Measurements from ENCODE around the gene SETX.
A peak's percentile ranks its signal among the peaks of the same experiment; 100 is the strongest.

SETX gene

DNA sequence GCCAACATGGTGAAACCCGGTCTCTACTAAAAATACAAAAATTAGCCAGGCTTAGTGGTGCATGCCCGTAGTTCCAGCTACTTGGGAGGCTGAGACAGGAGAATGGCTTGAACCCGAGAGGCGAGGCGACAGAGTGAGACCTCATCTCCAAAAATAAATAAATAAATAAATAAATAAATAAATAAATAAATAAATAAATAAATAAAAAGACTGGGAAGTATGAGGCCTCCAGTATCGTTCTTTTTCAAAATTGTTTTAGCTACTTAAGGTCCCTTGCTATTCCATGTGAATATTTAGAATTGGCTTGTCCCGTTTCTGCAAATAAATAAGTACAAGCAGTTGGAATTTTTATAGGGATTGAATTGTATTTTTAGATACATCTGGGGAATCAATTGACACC lies 3.0 kb upstream of the SETX start:
- DNase-seq (ENCODE audit: low spot score), result no peak

DNA sequence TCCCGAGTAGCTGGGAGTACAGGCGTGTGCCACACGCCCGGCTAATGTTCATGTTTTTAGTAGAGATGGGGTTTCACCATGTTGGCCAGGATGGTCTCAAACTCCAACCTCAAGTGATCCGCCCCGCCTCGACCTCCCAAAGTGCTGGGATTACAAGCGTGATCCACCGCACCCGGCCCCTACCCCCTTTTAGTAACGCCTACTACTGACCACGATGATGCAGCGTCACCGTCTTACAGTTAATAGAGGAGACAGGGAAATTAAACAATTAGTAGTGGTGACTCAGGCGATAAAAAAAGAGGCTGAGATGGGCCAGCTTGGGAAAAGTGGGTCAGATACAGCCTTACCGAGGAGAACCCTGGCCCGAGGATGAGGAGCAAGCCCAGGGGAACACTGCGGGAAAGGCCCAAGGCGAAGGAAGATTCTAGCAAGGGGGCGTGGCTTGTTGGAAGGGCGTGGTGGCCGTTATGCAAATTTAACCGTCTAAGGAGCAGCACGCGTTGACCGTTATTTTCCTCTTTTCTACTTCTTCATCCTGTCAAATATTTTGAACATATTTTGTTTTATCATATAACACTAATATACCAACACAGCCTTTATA lies 1.6 kb upstream of the SETX start:
- no peak for DNase-seq (ENCODE audit: low spot score)

DNA sequence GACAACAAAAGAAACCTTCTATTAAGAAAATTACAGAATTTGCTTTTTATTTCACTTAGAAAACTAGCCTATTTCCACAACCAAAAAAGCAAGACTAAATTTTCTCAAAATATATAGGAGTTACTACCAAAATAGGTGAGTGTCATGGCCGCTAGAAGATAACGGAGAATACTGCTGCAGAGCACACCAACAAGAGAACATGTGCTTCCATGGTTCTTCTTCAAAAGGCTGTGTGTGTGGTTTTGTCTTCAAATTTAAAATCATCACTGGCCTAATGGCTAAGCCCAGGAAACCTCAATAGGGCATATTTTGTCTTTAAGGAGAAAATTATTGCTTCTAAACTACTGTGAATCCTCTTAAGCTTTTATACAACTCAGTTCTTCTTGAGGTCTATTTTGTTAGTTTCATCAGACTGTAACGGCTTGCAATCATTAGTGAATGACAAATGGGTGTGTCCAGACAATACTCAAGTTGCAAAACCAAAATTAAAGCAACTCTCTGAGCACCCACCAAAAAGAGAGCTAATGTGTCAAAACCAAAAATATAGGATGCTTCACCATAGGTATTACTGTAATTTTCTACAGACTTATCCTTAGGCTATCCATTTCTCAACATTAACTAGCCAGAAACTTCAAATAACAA lies 3.3 kb downstream of the SETX start:
- no peak for DNase-seq (ENCODE audit: low spot score)

DNA sequence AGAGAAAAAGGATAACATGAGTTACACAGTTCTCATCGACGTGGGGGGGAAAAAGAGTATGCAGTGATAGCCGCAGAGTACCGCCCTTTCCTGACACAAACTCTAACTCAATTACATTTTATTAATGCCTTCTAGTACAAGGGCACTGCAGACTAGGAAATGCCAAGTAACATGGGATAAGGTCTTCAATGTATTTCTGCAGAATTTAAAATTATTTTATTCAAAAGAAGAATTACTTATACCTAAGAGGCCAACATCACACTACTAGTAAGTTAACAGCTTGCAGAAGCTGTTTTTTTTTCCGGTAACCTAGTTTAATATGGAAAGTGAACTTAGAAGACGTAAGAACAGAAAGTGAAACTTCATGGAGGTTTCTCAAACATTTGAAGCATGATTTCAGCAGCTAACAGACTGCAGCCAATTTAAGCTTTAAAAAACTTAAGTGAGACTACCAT lies 3.9 kb downstream of the SETX start:
- peak; percentile 21 for DNase-seq (ENCODE audit: low spot score)

DNA sequence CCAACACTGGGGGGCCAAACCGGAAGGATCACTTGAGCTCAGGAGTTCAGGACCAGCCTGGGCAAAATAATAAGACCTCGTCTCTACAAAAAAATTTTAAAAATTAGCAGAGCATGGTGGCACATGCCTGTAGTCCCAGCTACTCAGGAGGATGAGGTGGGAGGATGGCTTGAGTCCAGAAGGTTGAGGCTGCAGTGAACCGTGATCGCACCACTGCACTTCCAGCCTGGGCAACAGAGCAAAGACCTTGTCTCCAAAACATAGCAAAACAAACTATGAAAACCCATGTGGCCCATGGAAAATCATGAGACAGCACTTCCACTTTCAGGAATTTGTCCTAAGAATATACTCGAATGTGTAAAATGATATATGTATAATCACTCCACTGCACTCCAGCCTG lies 6.1 kb downstream of the SETX start:
- no peak for DNase-seq (ENCODE audit: low spot score)

DNA sequence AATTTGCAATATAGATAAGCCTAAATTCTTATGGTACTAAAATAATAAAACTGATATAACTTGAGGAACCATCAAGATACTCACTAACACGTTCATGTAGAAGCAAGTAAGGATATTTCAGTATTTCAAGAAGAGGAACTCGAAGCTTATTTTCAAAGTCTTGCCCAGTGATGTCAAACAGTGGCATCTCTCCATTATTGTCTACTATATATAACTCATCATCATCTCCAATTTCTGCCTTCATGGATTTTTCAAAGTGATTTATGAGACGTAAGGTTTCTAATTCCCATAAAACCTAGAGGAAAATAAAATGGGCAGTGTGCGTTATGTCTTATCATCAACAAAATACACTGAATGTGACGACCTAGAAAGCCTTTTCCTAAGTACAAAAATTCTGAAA lies 8.6 kb downstream of the SETX start:
- DNase-seq (ENCODE audit: low spot score), result no peak

DNA sequence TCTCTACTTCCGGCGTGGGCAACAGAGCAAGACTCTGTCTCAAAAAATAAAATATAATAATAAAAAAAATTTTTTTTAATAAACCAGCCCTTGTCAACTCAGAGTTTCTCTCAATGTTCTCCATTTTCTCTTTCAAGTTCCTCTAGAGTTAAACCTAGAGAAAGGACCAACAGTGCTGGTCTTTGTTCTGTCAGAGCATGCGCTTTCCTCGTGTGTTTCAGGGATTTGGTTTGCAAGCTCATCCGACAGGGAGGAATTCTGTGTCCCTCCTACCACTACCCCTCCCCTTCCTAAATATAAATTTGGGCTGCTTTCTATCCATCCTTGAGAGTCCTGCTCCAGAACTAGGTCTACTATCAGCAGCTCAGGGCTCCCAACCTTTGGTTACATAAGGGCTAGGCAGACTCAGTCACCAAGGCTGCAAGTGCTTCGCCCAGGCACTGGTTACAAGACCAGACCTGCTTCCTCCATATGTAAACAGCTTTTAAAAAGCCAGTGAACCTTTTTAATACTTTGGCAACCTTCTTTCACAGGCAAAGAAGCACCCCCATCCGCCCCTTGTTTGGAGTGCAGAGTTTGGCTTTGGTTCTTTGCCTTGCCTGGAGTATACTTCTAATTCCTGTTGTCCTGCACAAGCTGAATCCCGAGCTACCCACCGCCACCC lies 13.5 kb downstream of the SETX start:
- DNase-seq (ENCODE audit: low spot score), result no peak

DNA sequence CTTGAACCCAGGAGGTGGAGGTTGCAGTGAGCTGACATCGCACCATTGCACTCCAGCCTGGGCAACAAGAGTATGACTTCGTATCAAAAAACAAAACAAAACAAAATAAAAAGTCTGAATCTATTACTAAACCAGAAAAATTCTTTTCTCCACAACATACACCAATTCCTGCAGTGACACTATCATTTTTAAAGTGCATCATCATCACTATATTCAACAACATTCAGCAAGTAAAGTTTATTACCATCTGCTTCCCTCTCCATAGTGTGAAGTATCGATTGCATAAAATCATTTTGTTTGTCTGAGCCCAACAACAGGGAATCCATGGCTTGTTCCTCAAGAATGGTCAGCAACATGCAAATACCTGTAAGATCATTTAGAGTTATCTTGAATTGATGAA lies 20.4 kb downstream of the SETX start:
- no peak for DNase-seq (ENCODE audit: low spot score)

DNA sequence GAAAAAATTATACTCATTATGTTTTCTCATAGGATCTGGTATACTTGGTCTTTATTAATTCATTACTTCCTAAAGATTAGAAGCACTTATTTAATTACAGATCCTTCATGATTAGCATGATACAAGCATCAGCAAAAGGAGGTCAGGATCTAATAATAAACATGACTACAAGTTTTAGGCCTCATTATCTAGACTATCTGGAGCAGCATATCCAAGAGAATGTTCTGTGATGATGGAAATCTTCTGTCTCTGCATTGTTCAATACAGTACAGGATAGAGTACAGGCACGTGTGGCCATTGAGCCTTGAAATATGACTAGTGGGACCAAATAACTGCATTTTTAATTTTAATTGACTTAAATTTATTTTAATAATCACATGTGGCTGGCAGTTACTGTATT lies 21.2 kb downstream of the SETX start:
- no peak for DNase-seq (ENCODE audit: low spot score)

DNA sequence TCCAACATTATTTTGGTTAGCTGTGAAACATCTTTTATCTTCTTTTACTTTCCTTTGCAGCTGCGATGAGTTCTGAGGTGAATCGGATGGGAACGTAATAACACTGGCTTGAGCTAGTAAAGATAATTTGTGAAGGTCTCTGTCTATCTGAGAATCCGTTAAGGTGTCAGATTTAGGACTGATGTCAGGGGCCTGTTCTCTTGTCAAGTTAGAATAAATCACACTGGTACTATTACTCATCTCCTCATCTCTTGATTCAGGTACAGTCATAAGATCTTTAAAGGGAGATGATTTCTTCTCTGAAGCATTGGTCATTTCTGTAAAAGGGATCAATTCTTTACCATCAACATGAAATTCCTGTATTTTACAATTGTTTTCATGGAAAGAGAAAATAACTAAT lies 26.2 kb downstream of the SETX start:
- no peak for DNase-seq (ENCODE audit: low spot score)

DNA sequence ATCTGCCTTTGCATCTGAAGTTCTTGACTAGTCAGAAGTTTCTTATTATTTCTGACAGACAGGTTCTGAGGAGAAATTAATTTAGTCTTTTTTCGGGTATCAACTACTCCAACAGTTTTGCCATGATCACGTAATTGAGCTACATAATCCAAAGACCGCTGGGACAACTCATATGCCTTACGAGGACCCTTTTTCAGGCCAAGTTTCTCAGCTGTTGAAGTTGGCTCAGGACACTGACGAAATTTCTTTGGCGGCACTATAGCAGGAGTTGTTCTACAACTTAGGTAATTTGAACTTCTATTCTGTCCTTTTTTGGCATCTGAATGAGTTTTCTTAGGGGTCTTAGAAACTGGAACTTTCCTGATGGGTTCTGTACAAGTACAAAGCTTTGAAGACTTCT lies 27.2 kb downstream of the SETX start:
- no peak for DNase-seq (ENCODE audit: low spot score)

DNA sequence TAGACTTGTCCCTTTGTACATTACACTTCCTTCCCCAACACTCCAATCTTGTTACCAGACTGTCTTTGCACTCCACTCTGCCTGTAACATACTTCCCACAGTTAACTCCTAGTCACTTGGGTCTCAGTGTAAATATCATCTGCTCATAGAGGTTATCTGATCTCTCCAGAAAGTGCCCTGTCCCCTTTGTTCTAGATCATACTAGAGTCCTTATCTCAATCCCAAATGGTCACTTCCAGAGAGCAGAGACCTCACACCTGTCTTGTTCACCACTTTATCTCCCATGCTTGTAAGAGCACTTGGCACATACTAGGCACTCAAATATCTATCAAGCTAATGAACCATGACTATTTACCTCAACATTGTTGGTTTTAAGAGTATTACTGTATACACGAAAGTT lies 30.4 kb downstream of the SETX start:
- no peak for DNase-seq (ENCODE audit: low spot score)

DNA sequence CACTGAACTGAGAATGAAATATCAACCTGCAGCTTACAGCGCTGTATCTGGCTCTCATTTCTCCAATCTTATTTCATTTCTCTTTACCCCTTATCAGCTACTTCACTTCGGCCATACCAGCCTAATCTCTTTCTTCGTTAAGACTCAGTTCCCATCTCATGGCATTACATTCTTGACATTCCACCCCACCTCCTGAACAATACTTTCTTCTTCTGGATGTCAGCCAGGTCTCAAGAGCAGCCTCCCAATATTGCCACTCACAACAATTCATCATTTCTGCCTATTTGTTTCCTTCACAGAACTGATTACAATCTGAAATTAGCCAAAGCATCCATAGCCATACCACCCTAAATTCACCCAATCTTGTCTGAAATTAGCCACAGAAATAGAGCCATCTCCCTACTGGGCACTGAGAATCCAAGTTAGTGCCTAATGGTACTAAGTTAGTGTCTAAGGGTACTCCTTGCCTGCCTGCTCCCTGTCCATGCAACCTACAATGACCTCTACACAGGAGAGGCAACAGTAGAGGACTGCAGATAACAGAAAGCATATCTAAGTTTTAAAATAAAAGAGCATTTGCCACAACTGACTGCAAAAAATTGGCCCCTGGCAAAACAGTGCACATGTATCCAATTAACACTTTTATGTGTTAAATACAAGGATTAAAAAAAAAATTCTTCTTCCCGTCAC lies 35.2 kb downstream of the SETX start:
- no peak for DNase-seq (ENCODE audit: low spot score)

DNA sequence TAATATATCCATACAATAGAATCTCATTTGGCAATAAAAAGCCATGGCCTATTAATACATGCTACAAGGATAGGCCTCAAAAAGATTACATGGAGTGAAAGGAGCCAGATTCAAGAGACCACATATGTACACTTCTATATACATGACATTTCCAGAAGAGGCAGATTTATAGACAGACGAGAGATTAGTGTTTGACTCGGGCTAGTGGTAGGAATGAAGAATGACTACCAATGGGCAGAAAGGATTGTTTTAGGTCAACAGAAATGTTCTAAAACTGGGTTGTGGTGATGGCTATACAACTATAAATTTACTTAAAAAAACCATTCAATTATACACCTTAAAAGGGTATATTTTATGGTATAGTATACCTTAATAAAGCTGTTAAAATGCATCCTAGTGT lies 41.9 kb downstream of the SETX start:
- no peak for DNase-seq (ENCODE audit: low spot score)

DNA sequence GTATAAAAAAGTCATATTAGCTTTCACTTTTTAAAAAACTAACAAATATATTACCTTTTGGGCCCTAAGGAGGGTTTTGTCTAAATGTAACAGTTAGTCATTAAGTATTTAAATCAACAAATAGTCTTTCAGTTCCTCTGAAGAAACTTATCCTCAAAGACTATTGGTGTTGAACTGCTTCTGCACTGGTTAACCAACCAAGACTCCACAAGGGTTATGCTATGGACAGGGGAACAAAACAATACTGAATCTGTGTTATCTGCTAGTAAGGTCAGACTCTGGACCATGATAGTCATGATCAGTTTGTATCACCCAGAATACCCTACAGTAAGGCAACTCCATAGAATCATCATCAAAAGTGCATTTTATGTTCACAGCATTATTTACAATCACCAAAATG lies 42.4 kb downstream of the SETX start:
- no peak for DNase-seq (ENCODE audit: low spot score)

DNA sequence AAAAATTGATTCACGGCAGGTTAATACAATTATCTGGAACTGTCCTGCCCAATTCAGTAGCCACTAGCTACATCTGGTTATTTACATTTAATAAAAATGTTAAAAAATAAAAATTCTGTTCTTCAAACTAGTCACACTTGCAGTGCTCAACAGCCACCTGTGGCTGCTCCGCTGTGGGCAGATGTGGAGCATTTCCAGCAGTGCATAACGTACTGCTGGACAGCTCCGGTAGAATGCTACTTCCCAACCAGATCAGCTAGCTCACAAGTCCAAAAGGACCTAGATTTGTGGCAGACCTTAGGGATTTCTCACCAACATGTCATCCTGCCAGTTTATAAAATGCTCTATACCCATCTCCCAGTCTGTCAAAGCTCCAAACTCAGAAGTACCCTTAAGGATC lies 42.8 kb downstream of the SETX start:
- DNase-seq (ENCODE audit: low spot score), result no peak

DNA sequence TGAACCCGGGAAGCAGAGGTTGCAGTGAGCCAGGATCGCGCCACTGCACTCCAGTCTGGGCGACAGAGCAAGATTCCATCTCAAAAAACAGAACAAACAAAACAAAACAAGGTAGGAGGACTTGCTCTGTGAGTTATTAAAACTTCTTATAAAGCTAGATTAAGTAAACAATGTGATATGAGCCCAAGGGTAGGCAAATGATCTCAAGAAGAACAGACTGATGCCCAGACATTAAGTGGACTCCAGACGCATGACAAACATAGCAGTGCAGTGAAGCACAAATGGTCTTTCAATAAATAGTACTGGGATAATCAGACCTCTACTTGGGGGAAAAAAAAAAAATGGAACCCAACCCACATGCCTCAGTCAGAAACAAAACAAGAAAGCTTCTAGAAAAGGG lies 45.7 kb downstream of the SETX start:
- DNase-seq (ENCODE audit: low spot score), result no peak

DNA sequence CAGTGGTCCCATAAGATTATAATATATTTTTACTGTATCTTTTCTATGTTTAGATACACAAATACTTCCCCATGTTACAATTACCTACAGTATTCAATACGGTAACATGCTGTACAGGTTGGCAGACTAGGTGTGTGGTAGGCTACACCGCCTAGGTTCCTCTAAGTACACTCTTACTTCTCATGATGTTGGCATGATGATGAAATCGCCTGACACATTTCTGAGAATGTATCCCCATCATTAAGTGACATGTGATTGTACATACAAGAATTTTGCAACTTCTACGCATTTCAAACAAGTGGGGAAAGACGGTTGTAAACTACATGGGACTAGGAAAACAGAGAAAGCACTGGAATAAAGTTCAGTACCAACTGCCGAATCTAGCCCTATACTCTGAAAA lies 53.3 kb downstream of the SETX start:
- no peak for DNase-seq (ENCODE audit: low spot score)

DNA sequence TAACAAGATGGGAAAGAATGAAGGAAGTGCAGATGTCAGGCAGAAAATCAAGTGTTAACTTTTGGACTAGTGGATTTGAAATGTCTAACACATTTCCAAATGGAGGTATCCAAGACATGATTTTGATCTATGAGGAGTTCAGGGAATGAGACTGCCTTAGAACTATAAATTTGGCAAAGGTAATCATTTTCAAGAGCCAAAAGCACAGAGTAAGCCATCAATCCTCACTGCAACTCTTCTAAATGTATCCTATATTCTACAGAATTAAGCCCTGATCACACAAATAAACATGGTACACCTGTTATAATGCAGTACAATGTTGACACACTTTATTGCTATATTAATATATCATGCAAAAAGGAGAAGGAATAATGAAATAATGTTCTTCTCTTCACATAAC lies 55.6 kb downstream of the SETX start:
- no peak for DNase-seq (ENCODE audit: low spot score)

DNA sequence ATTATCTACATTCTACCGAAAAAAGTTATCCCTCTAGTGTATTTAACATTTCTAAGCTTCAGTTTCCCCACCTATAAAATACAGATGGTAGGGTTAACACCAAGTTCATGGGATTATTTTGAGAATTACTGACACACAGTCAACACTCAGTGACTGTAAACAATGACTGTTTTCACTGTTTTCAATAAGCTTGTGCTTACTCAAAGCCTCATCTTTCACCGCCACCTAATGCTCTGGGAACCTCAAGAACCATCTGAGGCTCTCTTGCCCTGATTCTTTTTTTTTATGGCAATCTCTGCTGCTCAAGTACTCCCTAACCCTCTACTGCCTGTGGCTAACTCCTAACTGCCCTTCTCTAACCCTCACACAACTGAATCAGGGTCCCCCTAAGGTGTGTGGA lies 59.6 kb downstream of the SETX start:
- DNase-seq (ENCODE audit: low spot score), result no peak

DNA sequence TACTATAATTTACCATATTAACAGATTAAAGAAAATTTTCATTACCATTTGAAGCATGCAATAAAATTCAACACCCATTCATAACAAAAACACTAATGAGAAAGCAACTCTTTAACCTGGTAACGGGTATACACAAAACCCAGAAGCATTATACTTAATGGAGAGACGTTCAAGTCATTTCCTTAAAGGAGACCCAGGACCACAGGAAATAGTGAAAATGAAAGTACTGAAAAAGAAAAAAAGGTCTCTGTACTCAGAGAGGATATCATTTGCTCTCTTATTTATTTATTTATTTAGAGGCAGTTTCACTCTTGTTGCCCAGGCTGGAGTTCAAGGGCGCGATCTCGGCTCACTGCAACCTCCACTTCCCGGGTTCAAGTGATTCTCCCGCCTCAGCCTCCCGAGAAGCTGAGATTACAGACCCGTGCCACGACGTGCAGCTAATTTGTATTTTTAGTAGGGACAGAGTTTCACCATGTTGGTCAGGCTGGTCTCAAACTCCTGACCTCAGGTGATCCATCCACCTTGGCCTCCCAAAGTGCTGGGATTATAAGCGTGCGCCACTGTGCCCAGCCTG lies 61.6 kb downstream of the SETX start:
- peak; percentile 14 for DNase-seq (ENCODE audit: low spot score)

DNA sequence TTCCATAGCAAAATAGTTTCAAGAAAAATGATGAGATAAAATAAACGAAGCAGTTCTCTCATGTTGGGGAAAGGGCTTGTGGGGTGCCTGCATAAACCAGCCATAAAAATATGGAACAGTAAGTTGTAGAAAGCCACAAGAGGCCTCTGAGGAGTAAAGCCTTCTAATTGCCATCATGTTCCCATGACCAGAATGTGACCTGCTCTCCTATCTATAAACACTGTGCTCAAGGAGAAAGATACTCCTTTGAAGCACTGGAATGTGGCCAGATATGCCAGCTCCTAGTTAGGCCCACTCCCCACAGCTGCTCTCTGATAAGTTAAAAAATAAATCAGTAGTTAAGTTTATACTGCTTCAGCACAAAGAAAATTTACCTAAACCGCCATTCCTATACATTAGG lies 65.8 kb downstream of the SETX start:
- DNase-seq (ENCODE audit: low spot score), result no peak

DNA sequence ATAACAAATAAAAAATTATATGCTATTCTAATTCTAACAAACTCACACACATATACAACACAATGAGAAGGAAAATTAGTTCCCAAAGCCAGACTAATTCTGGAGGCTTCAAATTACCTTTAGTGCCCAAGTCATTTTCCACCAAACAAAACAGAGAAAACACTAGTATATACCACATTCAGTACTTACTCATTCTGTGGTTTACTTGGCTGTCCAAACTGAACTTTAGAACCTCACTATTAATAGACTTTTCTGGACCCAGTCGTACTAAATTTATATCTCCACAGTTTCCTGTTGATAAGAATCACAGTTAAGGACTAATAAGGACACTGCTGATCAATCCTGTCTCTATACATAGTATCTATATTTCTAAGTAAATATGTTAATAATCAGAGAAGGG lies 66.4 kb downstream of the SETX start:
- peak; percentile 53 for DNase-seq (ENCODE audit: low spot score)
